A549 (cell line): Measurements from ENCODE around the gene TCF12. TPM values are rescaled to one million over a fixed set of nuclear protein-coding genes. Genes with fewer than 3 reads are reported as not detected.

Source experiments
- ATAC-seq, 2 experiments: fragments of 200-7000 bp in 1 of 2; fragments of >200 bp in 1 of 2; cut with Nextera tagmentation in 1 of 2; cut with Tn5 transposase in 1 of 2; 3 replicates each; pipeline versions ENCODE4 v1.8.0 to v1.9.1; 2018 to 2020; ENCODE audit warnings: mild to moderate bottlenecking in 1 of 2, moderate library complexity in 1 of 2
- CTCF ChIA-PET: fragments of 300-600 bp; sonication (Branson Sonifier 250); formaldehyde crosslinking; extraction: SDS; loops from one replicate; lab custom pipeline; 2021; ENCODE audit warnings: antibody characterized with exemption, inconsistent platforms; lab: Yijun Ruan, JAX
- POLR2A ChIA-PET: fragments of 350-600 bp; formaldehyde crosslinking; extraction: SDS; loops from one replicate; lab custom pipeline; 2021; ENCODE audit warnings: antibody characterized with exemption, inconsistent platforms; lab: Yijun Ruan, JAX
- DNase-seq, 2 experiments: peaks; one replicate each; pipeline versions ENCODE4 v3.0.0 to v3.0.0-alpha.2; 2011 to 2016; ENCODE audit warnings: low read depth in 1 of 2, low spot score in 1 of 2
- FAIRE-seq: peaks from 2 replicates; lab custom pipeline; 2011; peaks lifted over from hg19 to GRCh38; lab: Jason Lieb, UNC
- H3K27ac ChIP-seq, 2 experiments: fragments of >200 bp; sonication (Bioruptor Twin); formaldehyde crosslinking; 3 replicates each; pipeline ENCODE4 v1.5.1; 2016 to 2017
- H3K4me1 ChIP-seq: fragments of >200 bp; sonication (Bioruptor Twin); formaldehyde crosslinking; 3 replicates; pipeline ENCODE4 v1.6.1; 2016
- H3K4me2 ChIP-seq: fragments of >200 bp; sonication (Bioruptor Twin); formaldehyde crosslinking; 3 replicates; pipeline ENCODE4 v1.6.1; 2016
- H3K4me3 ChIP-seq: fragments of >200 bp; sonication (Bioruptor Twin); formaldehyde crosslinking; 3 replicates; pipeline ENCODE4 v1.5.1; 2016
- H3K9me3 ChIP-seq: fragments of >200 bp; sonication (Bioruptor Twin); formaldehyde crosslinking; 3 replicates; pipeline ENCODE4 v1.6.1; 2016
- CBX2 ChIP-seq: fragments of 200-600 bp; sonication (generic); IDR thresholded peaks from 2 replicates; pipeline ENCODE4 v1.6.1; 2016; ENCODE audit warnings: low read depth, mild to moderate bottlenecking, borderline replicate concordance
- CEBPB ChIP-seq, 2 experiments: fragments of >200 bp in 1 of 2; sonication (Bioruptor Twin) in 1 of 2; formaldehyde crosslinking in 1 of 2; IDR thresholded peaks; 2 replicates each; pipeline ENCODE4 v1.6.1; 2012 to 2016
- EHF ChIP-seq: fragments of 250-450 bp; sonication (Bioruptor Pico); IDR thresholded peaks from 2 replicates; pipeline ENCODE4 v1.5.0; 2020; ENCODE audit warnings: mild to moderate bottlenecking
- EHMT2 ChIP-seq: fragments of 200-600 bp; sonication (generic); IDR thresholded peaks from 2 replicates; pipeline ENCODE4 v1.6.1; 2016; ENCODE audit warnings: antibody characterized with exemption, low read depth, mild to moderate bottlenecking, moderate library complexity
- EP300 ChIP-seq, 2 experiments: fragments of >200 bp; sonication (Bioruptor Twin); formaldehyde crosslinking; IDR thresholded peaks; 2 replicates in 1 of 2; 3 replicates in 1 of 2; pipeline ENCODE4 v1.6.1; 2016 to 2017
- ESRRA ChIP-seq: fragments of 150-350 bp; IDR thresholded peaks from 2 replicates; pipeline ENCODE4 v1.6.1; 2014; ENCODE audit warnings: mild to moderate bottlenecking, low read length, borderline replicate concordance
- FOSL2 ChIP-seq, 2 experiments: fragments of 450-650 bp in 1 of 2; fragments of >200 bp in 1 of 2; sonication (Bioruptor Twin) in 1 of 2; formaldehyde crosslinking; IDR thresholded peaks; 2 replicates each; pipeline versions ENCODE4 v1.5.0 to v1.6.1; 2016 to 2020; ENCODE audit warnings: mild to moderate bottlenecking in 1 of 2, moderate library complexity in 1 of 2
- GATA3 ChIP-seq: IDR thresholded peaks from 2 replicates; pipeline ENCODE4 v1.6.1; 2012; ENCODE audit warnings: borderline replicate concordance
- HOXA7 ChIP-seq: fragments of 250-450 bp; sonication (Bioruptor Pico); IDR thresholded peaks from 2 replicates; pipeline ENCODE4 v1.5.0; 2020; ENCODE audit warnings: mild to moderate bottlenecking, moderate library complexity
- KDM5A ChIP-seq: fragments of 200-600 bp; sonication (generic); IDR thresholded peaks from 2 replicates; pipeline ENCODE4 v1.6.1; 2016; ENCODE audit warnings: antibody characterized with exemption, mild to moderate bottlenecking
- NFE2L2 ChIP-seq: fragments of 150-350 bp; conservative IDR thresholded peaks from 2 replicates; pipeline ENCODE4 v1.6.1; 2014; ENCODE audit warnings: low read length
- NPAS2 ChIP-seq: fragments of 250-450 bp; sonication (Bioruptor Pico); IDR thresholded peaks from 2 replicates; pipeline ENCODE4 v1.8.0; 2022; ENCODE audit warnings: mild to moderate bottlenecking, moderate library complexity, borderline replicate concordance
- RARB ChIP-seq: fragments of 250-450 bp; sonication (Bioruptor Pico); IDR thresholded peaks from 2 replicates; pipeline ENCODE4 v1.8.0; 2021; ENCODE audit warnings: mild to moderate bottlenecking, moderate library complexity
- TP53 ChIP-seq: fragments of 250-450 bp; sonication (Bioruptor Pico); IDR thresholded peaks from 2 replicates; pipeline ENCODE4 v1.5.0; 2021; ENCODE audit warnings: mild to moderate bottlenecking, moderate library complexity
- USF2 ChIP-seq: fragments of 450-650 bp; IDR thresholded peaks from 2 replicates; pipeline ENCODE4 v1.6.1; 2014; ENCODE audit warnings: antibody characterized with exemption
- ZFP36 ChIP-seq: fragments of 450-650 bp; IDR thresholded peaks from 2 replicates; pipeline ENCODE4 v1.6.1; 2014; ENCODE audit warnings: borderline replicate concordance; ENCODE audit not compliant: partially characterized antibody
- WGBS: methylation state at CpG from one replicate; pipeline ENCODE4 v1.1.6; 2017; ENCODE audit errors: missing lambda C conversion rate; 5-methylcytosine and 5-hydroxymethylcytosine counted together
- polyA plus RNA-seq, 4 experiments: library from polyadenylated mRNA; depleted of rRNA in 3 of 4; stranded (reverse); fragments of >200 nt; fragmentation: RNase III in 1 of 4; extraction: RNeasy Plus Mini Kit Qiagen cat#74134 plus additional on column Dnase treatment in 1 of 4; gene quantifications; 2 replicates in 3 of 4; 3 replicates in 1 of 4; pipeline ENCODE4 v1.2.3, GENCODE V29; 2011 to 2017
- TF ChIP-seq, protein P1 (sequence below): fragments of 250-450 bp; sonication (Bioruptor Pico); IDR thresholded peaks from 2 replicates; pipeline ENCODE4 v1.5.0; 2020; ENCODE audit warnings: low read depth, mild to moderate bottlenecking, moderate library complexity

The TCF12 gene
- polyA plus RNA-seq, 2 of the 4 experiments (the other 2 are of a cell fraction): 36.3 to 121 TPM

- ChIA-PET POLR2A (interaction anchor here (2.2 kb wide), 1 partner anchor 17 kb away, joined by 9 read pairs; no protein-coding TSS in a partner anchor), CTCF (interaction anchor here (0.6 to 6.2 kb wide), 71 partner anchors 8 to 819 kb away, joined by 3 to 114 read pairs (median 5); partner anchors contain the start of gene TCF12)
- Histone ChIP-seq H3K9me3 (no peaks in the 10 kb centered on the region), H3K4me3 (peak overlapping the region; percentile 48), H3K4me1 (peaks cover 16% of the 10 kb centered on the region), H3K4me2 (peak overlapping the region; percentile 98), H3K27ac (peak overlapping the region; percentile 73 to 87)
- no peak for DNase-seq
- peak; percentile 32 to 62 for ATAC-seq
- no peak for FAIRE-seq
- no peak for TF ChIP-seq EHMT2
- TF ChIP-seq KDM5A: no peak
- no peak for TF ChIP-seq NFE2L2
- no peak for TF ChIP-seq CEBPB (IDR thresholded peaks at IDR 0.05)
- TF ChIP-seq, protein P1, sequence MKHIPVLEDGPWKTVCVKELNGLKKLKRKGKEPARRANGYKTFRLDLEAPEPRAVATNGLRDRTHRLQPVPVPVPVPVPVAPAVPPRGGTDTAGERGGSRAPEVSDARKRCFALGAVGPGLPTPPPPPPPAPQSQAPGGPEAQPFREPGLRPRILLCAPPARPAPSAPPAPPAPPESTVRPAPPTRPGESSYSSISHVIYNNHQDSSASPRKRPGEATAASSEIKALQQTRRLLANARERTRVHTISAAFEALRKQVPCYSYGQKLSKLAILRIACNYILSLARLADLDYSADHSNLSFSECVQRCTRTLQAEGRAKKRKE: no peak
- TF ChIP-seq USF2: no peak
- TF ChIP-seq HOXA7 (CRISPR knock-in tag): no peak
- no peak for TF ChIP-seq GATA3
- no peak for TF ChIP-seq ZFP36
- no peak for TF ChIP-seq RARB (CRISPR knock-in tag)
- no peak for TF ChIP-seq EHF (CRISPR knock-in tag)
- TF ChIP-seq FOSL2 (IDR thresholded peaks at IDR 0.05): no peak
- TF ChIP-seq FOSL2 (CRISPR knock-in tag; IDR thresholded peaks at IDR 0.05): no peak
- no peak for TF ChIP-seq TP53 (CRISPR knock-in tag)
- 51% methylated on average over 23 of the region's 24 CpGs for WGBS
Observed at GRCh38 chr15:57306944-57307411, 388.5 kb downstream of the TCF12 start.

DNA sequence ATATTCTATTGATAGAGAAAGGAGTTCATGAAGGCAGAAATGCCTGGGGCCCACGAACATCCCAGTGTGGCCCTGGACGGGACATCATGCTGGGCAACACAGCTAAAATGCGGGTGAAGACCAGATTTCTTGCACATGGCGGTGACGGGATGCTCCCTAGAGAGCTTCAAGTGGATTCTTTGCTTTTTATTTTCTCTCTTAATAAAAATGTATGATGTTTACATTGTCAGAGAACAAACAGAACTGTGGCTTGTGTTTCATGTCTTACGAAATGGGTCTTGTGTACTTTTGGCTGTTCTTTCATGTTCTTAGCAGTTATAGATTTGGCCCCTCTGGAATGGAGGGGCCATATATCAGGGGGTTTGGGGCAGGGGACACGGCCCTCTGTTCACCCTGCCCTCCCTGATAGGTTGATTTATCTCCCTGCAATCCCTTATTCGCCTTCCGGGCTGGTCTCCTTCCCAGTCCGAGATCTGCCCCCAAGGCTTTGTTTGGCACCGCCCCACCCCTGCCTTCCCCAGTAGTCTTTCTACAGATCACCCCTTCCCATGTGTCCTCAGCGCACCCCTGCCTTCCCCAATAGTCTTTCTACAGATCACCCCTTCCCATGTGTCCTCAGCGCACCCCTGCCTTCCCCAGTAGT, 389.2 kb downstream of the TCF12 start:
- DNase-seq: peak in 1 of 2 experiments; percentile 40
- Histone ChIP-seq H3K9me3 (no peaks in the 10 kb centered on the region), H3K4me1 (peaks cover 16% of the 10 kb centered on the region), H3K4me2 (peak overlapping the region; percentile 98), H3K4me3 (no peak overlapping the region), H3K27ac (peak overlapping the region in 1 of 2 experiments; percentile 73; a peak in 1 of 6 replicates)
- TF ChIP-seq CEBPB (IDR thresholded peaks at IDR 0.05) (peak; percentile 36 to 62; a peak in 2 of 4 replicates), GATA3 (0 out of 2 replicates have a peak, but pooled peaks have one; percentile 36), EHF (CRISPR knock-in tag) (no peak), RARB (CRISPR knock-in tag) (no peak), ESRRA (no peak)
- CTCF ChIA-PET: interaction anchor here (0.6 to 6.2 kb wide), 37 partner anchors 8 to 816 kb away, joined by 3 to 114 read pairs (median 10); no protein-coding TSS in a partner anchor
- ATAC-seq: 0 out of 6 replicates have a peak, but pooled peaks of 1 of the 2 experiments have one; percentile 4
- 63% methylated on average over 12 of the region's 13 CpGs for WGBS
- POLR2A ChIA-PET: interaction anchor here (2.2 kb wide), 1 partner anchor 16 kb away, joined by 9 read pairs; no protein-coding TSS in a partner anchor
- FAIRE-seq: no peak

- POLR2A ChIA-PET: no interaction called here
- no peak overlapping the region for H3K4me3 ChIP-seq
- no peak for TF ChIP-seq CBX2
- no peak for TF ChIP-seq NPAS2 (CRISPR knock-in tag)
- TF ChIP-seq EP300 (IDR thresholded peaks at IDR 0.05): no peak
- TF ChIP-seq, all 56 proteins: peak for 0
- Histone ChIP-seq H3K4me2 (no peak overlapping the region), H3K9me3 (no peaks in the 10 kb centered on the region), H3K4me1 (peaks cover 16% of the 10 kb centered on the region), H3K27ac (no peak overlapping the region)
- FAIRE-seq (no peak), DNase-seq (no peak), ATAC-seq (no peak)
- 89% methylated on average over 5 of the region's 5 CpGs for WGBS
- CTCF ChIA-PET: interaction anchor here (0.8 to 6.2 kb wide), 12 partner anchors 11 to 817 kb away, joined by 3 to 114 read pairs (median 12); no protein-coding TSS in a partner anchor
Observed at GRCh38 chr15:57308170-57308545, 389.7 kb downstream of the TCF12 start.
